Measurements from ENCODE around the gene KRT85. TPM values are rescaled to one million over a fixed set of nuclear protein-coding genes. Genes with fewer than 3 reads are reported as not detected.

The KRT85 gene
- total RNA-seq, 1 donor from 2014 or later = not detected

- TF ChIP-seq CTCF (IDR thresholded peaks at IDR 0.05; ENCODE audit: partially characterized antibody, unreplicated experiment) = no peak
- H3K4me1 Mint-ChIP-seq (ENCODE audit: low read depth, unreplicated experiment) = no peaks in the 10 kb centered on the region
- no peak overlapping the region for H3K4me3 Mint-ChIP-seq (ENCODE audit: unreplicated experiment)
- H3K27me3 Mint-ChIP-seq (ENCODE audit: unreplicated experiment) = peaks cover 4% of the 10 kb centered on the region
- H3K27ac Mint-ChIP-seq (ENCODE audit: unreplicated experiment) = no peak overlapping the region
- H3K9me3 Mint-ChIP-seq (ENCODE audit: unreplicated experiment) = no peaks in the 10 kb centered on the region
- no peak for DNase-seq
- no peaks in the 10 kb centered on the region for H3K36me3 Mint-ChIP-seq (ENCODE audit: unreplicated experiment)
Measured at GRCh38 chr12:52336641-52337040, 30.6 kb downstream of the KRT85 start.

- Mint-ChIP-seq H3K4me3 (ENCODE audit: unreplicated experiment) (no peak overlapping the region), H3K4me1 (ENCODE audit: low read depth, unreplicated experiment) (no peaks in the 10 kb centered on the region), H3K9me3 (ENCODE audit: unreplicated experiment) (no peaks in the 10 kb centered on the region), H3K27ac (ENCODE audit: unreplicated experiment) (no peak overlapping the region), H3K36me3 (ENCODE audit: unreplicated experiment) (no peaks in the 10 kb centered on the region), H3K27me3 (ENCODE audit: unreplicated experiment) (peaks cover 4% of the 10 kb centered on the region)
- no peak for DNase-seq
- no peak for TF ChIP-seq CTCF (IDR thresholded peaks at IDR 0.05; ENCODE audit: partially characterized antibody, unreplicated experiment)
Measured at GRCh38 chr12:52335598-52336262, 31.6 kb downstream of the KRT85 start.

GRCh38 chr12:52334185-52334584 lies 33.1 kb downstream of the KRT85 start:
- no peak for TF ChIP-seq CTCF (IDR thresholded peaks at IDR 0.05; ENCODE audit: partially characterized antibody, unreplicated experiment)
- H3K27ac Mint-ChIP-seq (ENCODE audit: unreplicated experiment) = no peak overlapping the region
- no peaks in the 10 kb centered on the region for H3K9me3 Mint-ChIP-seq (ENCODE audit: unreplicated experiment)
- no peaks in the 10 kb centered on the region for H3K36me3 Mint-ChIP-seq (ENCODE audit: unreplicated experiment)
- DNase-seq = no peak
- no peaks in the 10 kb centered on the region for H3K27me3 Mint-ChIP-seq (ENCODE audit: unreplicated experiment)
- H3K4me3 Mint-ChIP-seq (ENCODE audit: unreplicated experiment) = no peak overlapping the region
- peaks cover 2% of the 10 kb centered on the region for H3K4me1 Mint-ChIP-seq (ENCODE audit: low read depth, unreplicated experiment)

GRCh38 chr12:52333321-52333720 lies 34.0 kb downstream of the KRT85 start:
- DNase-seq = no peak
- H3K36me3 Mint-ChIP-seq (ENCODE audit: unreplicated experiment) = no peaks in the 10 kb centered on the region
- TF ChIP-seq CTCF (IDR thresholded peaks at IDR 0.05; ENCODE audit: partially characterized antibody, unreplicated experiment) = no peak
- H3K4me1 Mint-ChIP-seq (ENCODE audit: low read depth, unreplicated experiment) = peaks cover 5% of the 10 kb centered on the region
- H3K27me3 Mint-ChIP-seq (ENCODE audit: unreplicated experiment) = no peaks in the 10 kb centered on the region
- H3K4me3 Mint-ChIP-seq (ENCODE audit: unreplicated experiment) = no peak overlapping the region
- H3K9me3 Mint-ChIP-seq (ENCODE audit: unreplicated experiment) = no peaks in the 10 kb centered on the region
- no peak overlapping the region for H3K27ac Mint-ChIP-seq (ENCODE audit: unreplicated experiment)

- H3K4me1 Mint-ChIP-seq (ENCODE audit: low read depth, unreplicated experiment) = peaks cover 5% of the 10 kb centered on the region
- H3K27ac Mint-ChIP-seq (ENCODE audit: unreplicated experiment) = no peak overlapping the region
- TF ChIP-seq CTCF (IDR thresholded peaks at IDR 0.05; ENCODE audit: partially characterized antibody, unreplicated experiment) = no peak
- DNase-seq = no peak
- H3K27me3 Mint-ChIP-seq (ENCODE audit: unreplicated experiment) = peaks cover 3% of the 10 kb centered on the region
- no peak overlapping the region for H3K4me3 Mint-ChIP-seq (ENCODE audit: unreplicated experiment)
- no peaks in the 10 kb centered on the region for H3K36me3 Mint-ChIP-seq (ENCODE audit: unreplicated experiment)
- no peaks in the 10 kb centered on the region for H3K9me3 Mint-ChIP-seq (ENCODE audit: unreplicated experiment)
Measured at GRCh38 chr12:52332381-52332780, 34.9 kb downstream of the KRT85 start.

Measured in glutamatergic neuron (in vitro differentiated cells).